Measurements from ENCODE around the gene SGK2.

- TF ChIP-seq CTCF (IDR thresholded peaks at IDR 0.05) (no peak), POLR2A (IDR thresholded peaks at IDR 0.05) (no peak), EP300 (IDR thresholded peaks at IDR 0.05) (no peak)
Measured at GRCh38 chr20:43563429-43563828, 4.6 kb downstream of the SGK2 start.
